ENCODE measurements around the gene NHERF1.

The NHERF1 gene

DNA sequence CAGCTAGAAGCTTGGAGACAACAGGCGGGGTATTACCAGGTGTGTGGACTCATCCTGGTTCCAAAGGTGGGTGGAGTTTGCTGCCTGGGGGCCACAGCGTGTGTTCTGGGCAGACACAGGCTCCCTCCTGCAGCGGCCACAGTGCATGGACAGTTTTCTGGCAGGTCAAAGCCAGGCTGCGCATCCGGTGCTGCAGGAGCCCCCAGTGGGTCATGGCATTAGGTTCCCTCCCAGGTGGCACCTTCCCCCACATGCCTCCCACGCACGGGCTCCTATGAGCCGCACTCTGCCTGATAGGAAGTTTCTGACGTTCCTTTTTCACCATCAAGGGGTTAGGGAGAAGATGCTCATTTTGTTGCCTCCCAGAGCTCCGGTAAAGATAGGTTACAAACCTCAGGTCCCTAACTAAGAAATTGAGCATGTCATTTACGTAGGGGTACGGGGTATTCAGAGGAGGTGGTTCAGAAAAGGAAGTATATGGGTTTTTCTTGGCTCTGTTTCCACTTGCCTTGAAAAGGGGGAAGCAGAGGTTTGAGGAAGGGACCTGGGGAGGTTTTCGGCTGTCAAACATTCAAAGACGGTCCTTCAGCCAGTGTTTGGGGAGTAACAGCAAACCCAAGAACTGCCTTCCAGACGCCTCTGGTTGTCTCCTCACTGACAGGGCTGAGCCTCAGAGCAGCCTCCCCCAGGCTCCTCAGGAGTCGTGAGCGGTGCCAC is 60.4 kb downstream of the NHERF1 start:
- no peak for DNase-seq (ENCODE audit: low read depth in 2 of 2)

DNA sequence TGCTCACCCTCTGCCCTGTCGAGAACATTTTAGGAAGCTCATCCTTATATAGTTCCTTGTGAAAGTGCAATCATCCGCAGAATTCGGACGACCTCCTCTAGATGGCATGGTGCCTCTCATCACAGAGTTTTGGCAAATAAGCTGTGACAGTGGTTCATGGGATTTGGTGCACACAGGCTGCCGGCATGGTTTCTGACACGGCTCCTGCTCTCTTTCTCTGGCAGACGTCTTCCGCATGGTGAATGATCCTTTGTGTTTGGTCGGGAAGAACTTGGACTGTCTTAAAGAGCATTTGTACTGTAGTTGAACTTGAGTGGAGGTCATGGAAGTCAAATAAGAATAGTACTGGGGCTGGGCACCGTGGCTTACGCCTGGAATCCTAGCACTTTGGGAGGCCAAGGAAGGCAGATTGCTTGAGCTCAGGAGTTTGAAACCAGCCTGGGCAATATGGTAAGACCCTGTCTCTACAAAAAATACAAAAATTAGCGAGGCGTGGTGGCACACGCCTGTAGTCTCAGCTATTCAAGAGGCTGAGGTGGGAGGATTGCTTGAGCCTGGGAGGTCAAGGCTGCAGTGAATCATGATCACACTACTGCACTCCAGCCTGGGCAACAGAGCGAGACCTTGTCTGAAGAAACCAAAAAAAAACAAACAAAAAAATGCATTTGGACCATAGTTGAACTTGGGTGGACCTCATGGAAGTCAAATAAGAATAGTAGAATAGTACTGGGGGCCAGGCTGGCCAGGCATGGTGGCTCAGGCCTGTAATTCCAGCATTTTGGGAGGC is 62.5 kb downstream of the NHERF1 start:
- DNase-seq (ENCODE audit: low read depth in 2 of 2) = no peak

DNA sequence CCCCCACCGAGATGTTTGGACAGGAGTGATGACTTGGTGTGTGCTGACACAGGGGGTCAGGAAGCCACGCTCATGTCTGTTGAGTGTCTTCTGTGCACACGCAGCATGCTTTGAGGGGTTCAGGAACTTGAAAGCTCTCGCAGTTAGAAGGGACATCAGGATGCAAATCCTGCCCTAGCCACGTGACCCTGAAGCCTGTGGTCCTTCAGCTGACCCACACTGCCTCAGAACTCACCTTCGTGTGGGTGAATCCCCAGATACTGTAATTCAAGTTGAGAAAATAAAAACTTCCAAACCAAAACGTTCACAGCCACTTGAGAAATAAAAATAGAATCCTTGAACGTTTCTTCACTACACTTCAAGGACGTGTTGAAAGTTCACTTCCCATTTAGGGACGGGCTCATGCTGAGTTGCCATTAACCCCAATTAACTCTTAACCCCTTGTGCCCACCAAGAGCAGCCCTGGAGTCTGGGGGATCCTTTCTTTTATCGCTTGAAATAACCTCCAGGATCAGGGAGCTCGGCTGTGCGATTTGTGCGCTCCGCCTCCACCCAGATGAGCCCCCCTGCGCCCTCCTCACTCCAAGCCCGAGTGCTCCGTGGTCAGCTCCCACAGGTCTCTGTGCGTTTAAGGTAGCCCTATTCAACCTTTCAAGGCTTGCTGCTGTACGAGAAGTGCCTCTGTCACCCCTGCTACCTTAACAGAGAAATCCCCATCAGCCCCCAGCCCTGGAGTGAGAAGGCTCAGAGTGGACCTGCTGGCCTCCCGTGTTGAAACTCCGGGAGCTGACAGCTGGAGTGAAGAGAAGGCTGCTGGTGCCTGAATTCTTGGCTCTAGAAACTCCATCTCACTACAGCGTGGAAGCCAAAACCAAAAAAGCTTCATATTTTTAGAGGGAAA is 63.9 kb downstream of the NHERF1 start:
- DNase-seq (ENCODE audit: low read depth in 2 of 2) = no peak

- no peak for DNase-seq (ENCODE audit: low read depth in 2 of 2)
Measured at GRCh38 chr17:74814453-74814852, 66.0 kb downstream of the NHERF1 start.

DNA sequence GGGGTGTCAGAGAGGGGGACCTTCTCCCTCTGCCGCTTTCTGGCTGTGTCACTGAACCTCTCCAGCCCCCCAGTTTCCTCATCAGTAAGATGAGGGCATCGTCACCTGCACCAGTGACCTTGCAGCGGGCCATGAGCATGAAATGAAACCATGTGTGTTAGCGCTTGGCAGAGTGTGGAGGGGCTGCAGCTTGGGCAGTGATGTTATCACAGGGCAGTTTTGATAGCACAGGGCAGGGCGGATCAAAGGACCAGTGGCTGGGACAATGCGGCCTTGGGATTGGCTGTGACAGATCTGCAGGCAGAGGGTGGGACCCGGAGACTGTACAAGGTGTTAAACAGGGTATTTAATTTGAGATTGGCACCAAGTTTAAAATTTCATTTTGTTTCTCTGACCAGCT is 66.6 kb downstream of the NHERF1 start:
- DNase-seq (ENCODE audit: low read depth in 2 of 2) = no peak

DNA sequence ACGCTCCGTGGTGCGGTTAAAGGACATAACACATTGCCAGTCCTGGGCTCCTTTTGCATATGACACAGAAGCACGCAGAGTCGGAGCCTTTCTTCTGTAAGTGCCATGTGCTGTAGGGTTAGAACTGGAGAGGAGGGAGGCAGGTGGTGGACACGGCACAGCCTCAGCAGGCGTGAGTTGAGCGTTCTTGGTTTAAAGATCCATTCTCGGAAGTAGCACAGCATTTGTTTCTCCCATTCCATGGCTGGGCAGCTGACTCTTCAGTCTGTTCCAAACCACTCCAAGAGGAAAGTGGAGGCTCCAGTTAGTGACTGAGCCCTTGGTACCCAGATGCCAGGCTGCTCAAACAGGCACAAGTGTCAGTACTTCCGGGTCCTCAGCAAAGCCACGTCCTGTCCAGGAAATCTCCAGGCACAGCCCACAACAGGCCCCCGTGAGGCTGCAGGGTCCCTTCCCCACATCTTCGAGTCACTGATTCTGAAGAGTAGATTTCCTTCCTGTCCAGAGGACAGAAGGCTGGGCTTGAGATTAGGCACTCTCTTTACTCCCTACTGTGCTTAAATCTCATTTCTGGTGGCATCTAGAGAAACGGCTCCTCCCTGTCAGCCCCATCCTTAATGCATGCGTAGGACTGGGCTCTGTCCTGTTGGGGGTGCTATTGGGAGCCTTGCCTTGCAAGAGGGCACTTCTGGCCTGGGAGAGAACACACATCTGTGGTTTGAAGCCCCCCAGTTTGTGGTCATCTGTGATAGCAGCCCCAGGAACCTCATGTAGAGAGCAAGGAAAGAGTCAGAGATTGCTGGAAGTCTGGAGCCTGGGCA is 67.3 kb downstream of the NHERF1 start:
- no peak for DNase-seq (ENCODE audit: low read depth in 2 of 2)

GRCh38 chr17:74816905-74817620 is 68.6 kb downstream of the NHERF1 start:
- DNase-seq (ENCODE audit: low read depth in 2 of 2) = no peak

GRCh38 chr17:74818291-74818938 is 70.0 kb downstream of the NHERF1 start:
- DNase-seq (ENCODE audit: low read depth in 2 of 2) = no peak
